HEK293 (cell line): ENCODE data around the gene TRIB2.

Source experiments
- ZBTB44 ChIP-seq: fragments of 450-650 bp; IDR thresholded peaks from 2 replicates; pipeline ENCODE4 v1.5.1; 2018; ENCODE audit warnings: missing biosample characterization, mild to moderate bottlenecking, missing genetic modification characterization
- ZNF146 ChIP-seq: fragments of 450-650 bp; formaldehyde crosslinking; IDR thresholded peaks from 2 replicates; pipeline ENCODE4 v1.5.1; 2016; ENCODE audit warnings: missing biosample characterization, missing genetic modification characterization

GRCh38 chr2:12718015-12718671 is 1.4 kb downstream of the TRIB2 start:
- TF ChIP-seq ZBTB44 (tag by site-specific recombination): no peak
- TF ChIP-seq ZNF146 (tag by site-specific recombination): no peak
